GM21529 (cell line): ENCODE data around the gene TM7SF3.

ENCODE experiments used
- ATAC-seq: cut with Tn5 transposase; IDR thresholded peaks from one replicate; pipeline ENCODE4 v1.9.1; 2021; ENCODE audit not compliant: unreplicated experiment

The TM7SF3 gene

GRCh38 chr12:26935636-26936378 is 78.4 kb downstream of the TM7SF3 start:
- ATAC-seq: no peak

GRCh38 chr12:26929590-26929989 is 84.6 kb downstream of the TM7SF3 start:
- no peak for ATAC-seq

- ATAC-seq: no peak
Measured at GRCh38 chr12:26928661-26929060, 85.5 kb downstream of the TM7SF3 start.
